ENCODE data around the gene DIRAS2.

Gene DIRAS2

DNA sequence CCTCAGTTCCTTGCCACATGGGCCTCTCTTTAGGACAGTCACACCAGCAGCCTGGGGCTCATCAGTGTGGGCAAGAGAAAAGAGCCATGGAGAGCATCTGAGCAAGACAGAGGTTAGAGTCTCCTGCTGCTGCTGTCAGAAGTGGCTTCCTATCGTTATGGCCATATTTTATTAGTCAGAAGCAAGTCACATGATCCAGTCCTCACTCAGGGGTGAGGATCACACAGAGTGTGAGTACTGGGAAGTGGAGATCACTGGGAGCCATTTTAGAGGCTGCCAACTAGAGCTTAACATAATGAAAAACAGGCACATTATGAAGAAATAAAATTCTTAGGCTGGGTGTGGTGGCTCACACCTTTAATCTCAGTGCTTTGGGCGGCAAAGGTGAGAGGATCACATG lies 62.0 kb downstream of the DIRAS2 start:
- DNase-seq (ENCODE audit: low spot score in 2 of 2) (no peak), ATAC-seq (ENCODE audit: low read depth) (no peak)
- no peaks in the 10 kb centered on the region for H3K4me1 Mint-ChIP-seq
- H3K4me3 Mint-ChIP-seq, result no peak overlapping the region
- H3K27me3 Mint-ChIP-seq, result peaks cover 11% of the 10 kb centered on the region
- H3K36me3 Mint-ChIP-seq, result no peaks in the 10 kb centered on the region
- no peaks in the 10 kb centered on the region for H3K9me3 Mint-ChIP-seq
- H3K27ac Mint-ChIP-seq, result no peak overlapping the region

DNA sequence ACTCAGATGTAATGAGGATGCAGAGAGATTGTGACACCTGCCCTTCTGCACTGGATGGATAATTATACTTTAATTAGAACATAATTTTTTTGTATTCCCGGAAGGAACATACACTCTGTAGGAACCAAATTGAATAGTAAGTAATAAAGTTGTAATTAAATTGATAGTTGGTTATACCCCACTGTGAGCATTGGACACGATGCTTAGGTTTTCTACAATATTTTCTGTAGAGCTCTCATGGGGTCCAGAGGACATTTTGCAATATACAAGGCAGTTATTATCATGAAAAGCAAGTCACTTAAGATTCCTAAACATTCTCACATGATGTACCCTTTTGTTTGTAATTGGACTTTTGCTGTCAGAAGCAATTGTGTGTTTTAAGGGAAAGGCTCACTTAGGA lies 63.4 kb downstream of the DIRAS2 start:
- H3K27me3 Mint-ChIP-seq, result peaks cover 9% of the 10 kb centered on the region
- no peak overlapping the region for H3K27ac Mint-ChIP-seq
- H3K4me3 Mint-ChIP-seq, result no peak overlapping the region
- H3K4me1 Mint-ChIP-seq, result no peaks in the 10 kb centered on the region
- no peak for DNase-seq (ENCODE audit: low spot score in 2 of 2)
- ATAC-seq (ENCODE audit: low read depth), result no peak
- no peaks in the 10 kb centered on the region for H3K9me3 Mint-ChIP-seq
- H3K36me3 Mint-ChIP-seq, result no peaks in the 10 kb centered on the region

DNA sequence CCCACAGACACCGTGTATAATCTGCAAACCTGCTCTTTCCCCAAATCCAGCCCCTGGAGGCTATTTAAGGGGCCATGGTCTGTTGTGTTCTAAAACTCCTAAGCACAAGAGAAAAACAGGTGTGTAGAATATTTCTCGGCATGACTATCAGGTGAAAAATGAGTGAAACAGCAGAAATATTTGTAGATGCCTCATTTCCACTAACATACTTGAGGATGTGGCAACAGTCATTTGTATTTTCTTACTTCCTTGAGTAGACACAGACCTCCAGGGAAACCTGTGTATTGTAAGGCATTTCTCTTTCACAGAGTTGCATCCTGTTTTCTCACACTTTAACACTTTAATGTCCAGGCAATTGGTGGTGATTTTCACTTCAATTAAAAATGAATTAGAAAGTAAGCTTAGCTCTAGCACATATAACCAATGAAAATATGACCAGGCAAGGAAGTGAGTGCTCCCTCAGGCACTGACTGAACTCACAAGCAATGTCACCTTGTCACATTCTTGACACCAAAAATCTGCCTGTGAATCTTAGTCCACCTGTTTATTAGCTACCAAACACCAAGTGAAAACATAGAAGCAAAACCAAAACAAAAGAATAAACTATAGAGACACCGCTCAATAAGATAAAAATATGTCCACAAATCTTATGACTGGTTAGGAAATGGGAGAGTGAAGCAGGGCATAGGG lies 64.4 kb downstream of the DIRAS2 start:
- no peak overlapping the region for H3K4me3 Mint-ChIP-seq
- no peak overlapping the region for H3K27ac Mint-ChIP-seq
- no peaks in the 10 kb centered on the region for H3K9me3 Mint-ChIP-seq
- peaks cover 8% of the 10 kb centered on the region for H3K27me3 Mint-ChIP-seq
- no peaks in the 10 kb centered on the region for H3K4me1 Mint-ChIP-seq
- H3K36me3 Mint-ChIP-seq, result no peaks in the 10 kb centered on the region
- no peak for DNase-seq (ENCODE audit: low spot score in 2 of 2)
- ATAC-seq (ENCODE audit: low read depth), result no peak

DNA sequence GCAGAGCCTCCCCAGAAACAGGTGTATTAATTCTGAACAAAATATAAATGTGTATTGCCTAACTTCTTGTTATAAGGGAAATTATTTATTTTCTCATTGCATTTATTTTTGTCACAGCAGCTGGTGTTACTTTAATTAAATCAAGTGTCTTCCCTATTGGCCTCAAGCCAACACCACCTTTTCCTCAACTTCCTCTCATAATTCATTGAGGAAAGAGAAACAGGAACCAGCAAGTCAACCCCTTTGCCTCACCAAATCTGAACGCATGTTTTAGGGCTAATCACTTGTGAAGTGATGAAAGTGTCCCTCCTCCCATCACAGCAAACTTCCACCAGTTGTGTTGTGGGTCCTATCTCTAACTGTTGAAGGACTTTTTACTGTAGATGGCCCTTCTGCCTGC lies 73.1 kb downstream of the DIRAS2 start:
- H3K4me1 Mint-ChIP-seq, result no peaks in the 10 kb centered on the region
- peaks cover 14% of the 10 kb centered on the region for H3K27me3 Mint-ChIP-seq
- no peaks in the 10 kb centered on the region for H3K36me3 Mint-ChIP-seq
- no peaks in the 10 kb centered on the region for H3K9me3 Mint-ChIP-seq
- no peak overlapping the region for H3K27ac Mint-ChIP-seq
- ATAC-seq (ENCODE audit: low read depth) (no peak), DNase-seq (ENCODE audit: low spot score in 2 of 2) (no peak)
- H3K4me3 Mint-ChIP-seq, result no peak overlapping the region

DNA sequence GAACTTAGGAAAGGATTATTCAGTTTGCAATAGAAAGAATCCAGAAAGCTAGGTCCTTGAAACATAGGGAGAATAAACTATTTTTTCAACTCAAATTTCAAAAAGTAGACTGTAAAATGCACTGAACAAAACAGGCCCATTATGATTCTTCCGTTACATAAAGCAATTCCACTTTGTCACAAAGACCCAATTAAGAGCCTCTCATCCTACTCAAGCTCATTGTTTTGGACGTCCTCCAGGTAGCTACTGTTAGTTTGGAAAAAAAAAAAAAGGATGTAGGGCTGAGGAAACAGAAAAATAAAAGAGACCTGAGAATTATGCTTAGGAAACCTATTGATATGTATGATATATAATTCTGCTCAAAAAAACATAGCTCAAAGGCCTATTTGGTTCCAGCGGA lies 74.0 kb downstream of the DIRAS2 start:
- Mint-ChIP-seq H3K9me3 (no peaks in the 10 kb centered on the region), H3K4me1 (no peaks in the 10 kb centered on the region), H3K27me3 (peaks cover 14% of the 10 kb centered on the region), H3K36me3 (no peaks in the 10 kb centered on the region), H3K4me3 (no peak overlapping the region), H3K27ac (no peak overlapping the region)
- no peak for ATAC-seq (ENCODE audit: low read depth)
- DNase-seq (ENCODE audit: low spot score in 2 of 2), result no peak

DNA sequence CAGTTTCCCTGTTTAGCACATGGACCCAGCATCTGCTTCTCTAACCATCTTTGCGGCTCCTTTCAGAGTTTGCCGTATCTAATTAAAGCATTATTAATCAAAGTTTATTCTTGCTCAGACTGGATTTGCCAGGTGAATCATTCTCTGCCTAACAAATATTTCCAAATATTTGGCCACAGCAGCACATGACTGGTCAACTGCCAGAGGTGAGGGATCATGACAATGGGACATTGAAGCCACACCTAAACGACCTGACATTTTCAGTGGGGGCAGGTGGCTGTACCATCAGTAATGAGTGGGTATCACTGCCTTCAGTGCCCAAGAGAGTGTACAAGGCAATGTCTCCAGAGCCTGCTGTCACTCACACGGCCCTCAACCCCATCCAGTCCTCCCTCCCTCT lies 80.4 kb downstream of the DIRAS2 start:
- Mint-ChIP-seq H3K4me1 (no peaks in the 10 kb centered on the region), H3K36me3 (no peaks in the 10 kb centered on the region), H3K9me3 (no peaks in the 10 kb centered on the region)

More for the DNA sequence above, 80.4 kb downstream of the DIRAS2 start:
- Mint-ChIP-seq H3K27me3 (peaks cover 3% of the 10 kb centered on the region), H3K27ac (no peak overlapping the region), H3K4me3 (no peak overlapping the region)
- DNase-seq (ENCODE audit: low spot score in 2 of 2) (no peak), ATAC-seq (ENCODE audit: low read depth) (no peak)

Measured in memory B cell (primary cell).